IMR-90 (cell line): ENCODE results near the gene IRF6. TPM values are rescaled to one million over a fixed set of nuclear protein-coding genes. Genes with fewer than 3 reads are reported as not detected.

Source experiments
- ATAC-seq: fragments of 200-7000 bp; cut with Tn5 transposase; 2 replicates; pipeline ENCODE4 v1.9.1; 2020; ENCODE audit warnings: low read depth, mild to moderate bottlenecking, moderate library complexity
- BruUV-seq: library from RNA; stranded (reverse); fragments of 400-500 nt; replicated peaks from 2 replicates; lab custom pipeline; 2021; lab: Mats Ljungman, UMichigan
- CTCF ChIA-PET: fragments of 300-600 bp; formaldehyde crosslinking; extraction: SDS; loops from one replicate; lab custom pipeline; 2021; ENCODE audit warnings: antibody characterized with exemption; lab: Yijun Ruan, JAX
- POLR2A ChIA-PET: fragments of 300-600 bp; sonication (Branson Sonifier 250); formaldehyde crosslinking; loops from one replicate; lab custom pipeline; 2022; ENCODE audit warnings: antibody characterized with exemption; ENCODE audit not compliant: unreplicated experiment; lab: Charles Lee
- DNase-seq: peaks from one replicate; pipeline ENCODE4 v3.0.0; 2013
- H2AFZ ChIP-seq: replicated peaks from 2 replicates; pipeline ENCODE3; 2013; ENCODE audit warnings: low read length, mild to moderate bottlenecking; ENCODE audit not compliant: poor library complexity
- H2AK5ac ChIP-seq: 2 replicates; pipeline ENCODE4 v1.6.1; 2013; ENCODE audit warnings: low read depth, low read length, inconsistent platforms
- H2AK9ac ChIP-seq: replicated peaks from 2 replicates; pipeline ENCODE3; 2013; ENCODE audit warnings: mild to moderate bottlenecking, low read depth, low read length, moderate library complexity; ENCODE audit not compliant: poor library complexity
- H2BK120ac ChIP-seq: 2 replicates; pipeline ENCODE4 v1.6.1; 2013; ENCODE audit warnings: low read depth, low read length, inconsistent platforms
- H2BK15ac ChIP-seq: 3 replicates; pipeline ENCODE4 v1.6.1; 2013; ENCODE audit warnings: low read depth, low read length, inconsistent platforms
- H2BK20ac ChIP-seq: 2 replicates; pipeline ENCODE4 v1.6.1; 2013; ENCODE audit warnings: low read depth, mild to moderate bottlenecking, inconsistent platforms, low read length, moderate library complexity
- H2BK5ac ChIP-seq: 2 replicates; pipeline ENCODE4 v1.6.1; 2013; ENCODE audit warnings: mild to moderate bottlenecking, low read depth, low read length, inconsistent platforms; ENCODE audit not compliant: poor library complexity, severe bottlenecking
- H3K14ac ChIP-seq: replicated peaks from 2 replicates; pipeline ENCODE4 v1.6.1; 2013; ENCODE audit warnings: low read depth, low read length, inconsistent platforms
- H3K18ac ChIP-seq: 2 replicates; pipeline ENCODE4 v1.6.1; 2013; ENCODE audit warnings: low read depth, low read length, control low read depth
- H3K23ac ChIP-seq: 2 replicates; pipeline ENCODE4 v1.6.1; 2013; ENCODE audit warnings: low read depth, low read length, inconsistent platforms
- H3K27ac ChIP-seq: 2 replicates; pipeline ENCODE4 v1.5.1; 2013; ENCODE audit warnings: mild to moderate bottlenecking, control low read depth, low read length; ENCODE audit not compliant: insufficient read depth
- H3K27me3 ChIP-seq: 2 replicates; pipeline ENCODE4 v1.6.1; 2013; ENCODE audit warnings: low read length; ENCODE audit not compliant: control insufficient read depth, insufficient read depth
- H3K36me3 ChIP-seq: 2 replicates; pipeline ENCODE4 v1.6.1; 2013; ENCODE audit warnings: low read length, mixed read lengths; ENCODE audit not compliant: control insufficient read depth, insufficient read depth
- H3K4ac ChIP-seq: 2 replicates; pipeline ENCODE4 v1.6.1; 2013; ENCODE audit warnings: low read depth, low read length, inconsistent platforms
- H3K4me1 ChIP-seq: 2 replicates; pipeline ENCODE4 v1.6.1; 2013; ENCODE audit warnings: low read length, mixed read lengths; ENCODE audit not compliant: control insufficient read depth, insufficient read depth
- H3K4me2 ChIP-seq: 2 replicates; pipeline ENCODE4 v1.6.1; 2013; ENCODE audit warnings: low read depth, mild to moderate bottlenecking, control low read depth, low read length, moderate library complexity
- H3K4me3 ChIP-seq: 2 replicates; pipeline ENCODE4 v1.5.1; 2013; ENCODE audit warnings: low read depth, mild to moderate bottlenecking, control low read depth, low read length, moderate library complexity; ENCODE audit not compliant: insufficient read depth
- H3K56ac ChIP-seq: 2 replicates; pipeline ENCODE4 v1.6.1; 2013; ENCODE audit warnings: low read length, inconsistent platforms; ENCODE audit not compliant: insufficient read depth; ENCODE audit errors: extremely low read depth
- H3K79me1 ChIP-seq, 2 experiments: 2 replicates each; pipeline ENCODE4 v1.6.1; 2013; ENCODE audit warnings: low read length in 2 of 2, inconsistent platforms in 1 of 2, low read depth in 1 of 2
- H3K9ac ChIP-seq: 2 replicates; pipeline ENCODE4 v1.6.1; 2013; ENCODE audit warnings: low read depth, low read length, control low read depth
- H3K9me1 ChIP-seq: 2 replicates; pipeline ENCODE4 v1.6.1; 2013; ENCODE audit warnings: low read length, inconsistent platforms; ENCODE audit not compliant: insufficient read depth
- H3K9me3 ChIP-seq: 2 replicates; pipeline ENCODE4 v1.6.1; 2013; ENCODE audit warnings: low read length; ENCODE audit not compliant: control insufficient read depth, insufficient read depth
- H4K20me1 ChIP-seq: 2 replicates; pipeline ENCODE4 v1.6.1; 2013; ENCODE audit warnings: low read length, inconsistent platforms; ENCODE audit not compliant: insufficient read depth
- H4K5ac ChIP-seq: 2 replicates; pipeline ENCODE4 v1.6.1; 2013; ENCODE audit warnings: mild to moderate bottlenecking, low read depth, low read length, control low read depth
- H4K8ac ChIP-seq, 2 experiments: 2 replicates each; pipeline ENCODE4 v1.6.1; 2013; ENCODE audit warnings: low read depth in 2 of 2, low read length in 2 of 2, control low read depth in 1 of 2, inconsistent platforms in 1 of 2
- H4K91ac ChIP-seq: 2 replicates; pipeline ENCODE4 v1.6.1; 2013; ENCODE audit warnings: low read depth, low read length, inconsistent platforms; ENCODE audit not compliant: insufficient read depth
- BHLHE40 ChIP-seq: fragments of 150-350 bp; IDR thresholded peaks from 2 replicates; pipeline ENCODE4 v1.6.1; 2016; ENCODE audit warnings: mild to moderate bottlenecking, low read depth, low read length
- CEBPB ChIP-seq: IDR thresholded peaks from 2 replicates; pipeline ENCODE4 v1.6.1; 2012; ENCODE audit warnings: low read depth, low read length, improper control_type of control experiment
- CTCF ChIP-seq: conservative IDR thresholded peaks from 2 replicates; pipeline ENCODE4 v1.5.1; 2012; ENCODE audit warnings: mild to moderate bottlenecking, low read depth, low read length, improper control_type of control experiment
- ELK1 ChIP-seq: fragments of 150-350 bp; IDR thresholded peaks from 2 replicates; pipeline ENCODE4 v1.6.1; 2016; ENCODE audit warnings: low read depth, mild to moderate bottlenecking, low read length, moderate library complexity, borderline replicate concordance
- MAZ ChIP-seq: IDR thresholded peaks from 2 replicates; pipeline ENCODE4 v1.6.1; 2012; ENCODE audit warnings: low read depth, mild to moderate bottlenecking, low read length, improper control_type of control experiment, moderate library complexity, borderline replicate concordance
- MXI1 ChIP-seq: IDR thresholded peaks from 2 replicates; pipeline ENCODE4 v1.6.1; 2012; ENCODE audit warnings: low read depth, mild to moderate bottlenecking, low read length, moderate library complexity, borderline replicate concordance
- RAD21 ChIP-seq: IDR thresholded peaks from 2 replicates; pipeline ENCODE4 v1.6.1; 2012; ENCODE audit warnings: low read length, improper control_type of control experiment
- RFX5 ChIP-seq: IDR thresholded peaks from 2 replicates; pipeline ENCODE4 v1.8.0; 2012; ENCODE audit warnings: low read depth, mild to moderate bottlenecking, low read length, moderate library complexity
- WGBS, 2 experiments: methylation state at CpG; one replicate each; pipeline versions ENCODE4 v1.1.5 to v1.1.7; 2013; ENCODE audit warnings: missing lambda C conversion rate in 2 of 2; ENCODE audit not compliant: insufficient read length in 1 of 2; ENCODE audit errors: extremely low coverage in 2 of 2; 5-methylcytosine and 5-hydroxymethylcytosine counted together
- dilution Hi-C: fragments of 300-500 bp; cut with HindIII; formaldehyde crosslinking; loops from one replicate; pipeline ENCODE4 v1.14.3; 2018; ENCODE audit warnings: low sequenced_read_pairs; ENCODE audit not compliant: unreplicated experiment
- in situ Hi-C: fragments of 300-500 bp; cut with MboI; formaldehyde crosslinking; loops from 3 replicates; pipeline ENCODE4 v1.14.3; 2019; ENCODE audit warnings: low sequenced_read_pairs, inconsistent platforms, mixed read lengths
- intact Hi-C: fragments of 100-400 bp; cut with micrococcal nuclease; formaldehyde crosslinking; loops from 2 replicates; pipeline ENCODE4 v1.10.0; 2022
- polyA plus RNA-seq, 3 experiments: library from polyadenylated mRNA; depleted of rRNA; stranded (reverse); fragments of >200 nt; gene quantifications; 2 replicates each; pipeline ENCODE4 v1.2.3, GENCODE V29; 2012; ENCODE audit warnings: low replicate concordance in 1 of 3
- total RNA-seq: library from RNA; depleted of rRNA; stranded (reverse); fragments of >200 nt; gene quantifications from 2 replicates; pipeline ENCODE4 v1.2.3, GENCODE V29; 2012

The IRF6 gene
- total and polyA plus RNA-seq, 2 of the 4 experiments (the other 2 are of a cell fraction), result 1.2 to 2.9 TPM

GRCh38 chr1:209752890-209753289 lies 53.1 kb downstream of the IRF6 start:
- ATAC-seq (no peak), DNase-seq (no peak)
- no peaks in the 10 kb centered on the region for H3K4me1 ChIP-seq
- H2BK120ac ChIP-seq, result no peak overlapping the region
- H4K8ac ChIP-seq, result no peak overlapping the region
- no peak overlapping the region for H4K91ac ChIP-seq
- H3K23ac ChIP-seq, result no peak overlapping the region
- H3K9me1 ChIP-seq, result 0 out of 2 replicates have a peak, but pooled peaks cover 3% of the 10 kb centered on the region
- no peaks in the 10 kb centered on the region for H3K36me3 ChIP-seq
- no peak overlapping the region for H3K56ac ChIP-seq
- H3K4me2 ChIP-seq, result no peak overlapping the region
- ChIA-PET CTCF (no interaction called here), POLR2A (no interaction called here)
- no peak overlapping the region for H2BK20ac ChIP-seq
- H3K4me3 ChIP-seq, result no peak overlapping the region
- no peak overlapping the region for H3K27ac ChIP-seq
- no peak overlapping the region for H3K9ac ChIP-seq
- no peak overlapping the region for H2AK9ac ChIP-seq
- H2AK5ac ChIP-seq, result no peak overlapping the region
- no peaks in the 10 kb centered on the region for H3K9me3 ChIP-seq
- no peak overlapping the region for H2BK15ac ChIP-seq
- intact Hi-C loops, result no loop called here
- H2BK5ac ChIP-seq, result no peak overlapping the region
- no CpG with 5 or more reads among the region's 3 CpGs for WGBS, 2 experiments
- H4K5ac ChIP-seq, result no peak overlapping the region
- no peak overlapping the region for H3K4ac ChIP-seq
- no peak overlapping the region for H2AFZ ChIP-seq
- TF ChIP-seq RAD21 (no peak), CTCF (no peak), BHLHE40 (no peak), ELK1 (no peak), RFX5 (no peak), MAZ (no peak), CEBPB (no peak), MXI1 (no peak)
- no peak overlapping the region for H3K18ac ChIP-seq
- H4K20me1 ChIP-seq, result no peaks in the 10 kb centered on the region
- H3K14ac ChIP-seq, result no peak overlapping the region
- dilution Hi-C loops, result no loop called here
- no peaks in the 10 kb centered on the region for H3K79me1 ChIP-seq
- H3K27me3 ChIP-seq, result peaks cover 3% of the 10 kb centered on the region; the same call in 1 of the 2 replicates
- in situ Hi-C loops, result no loop called here
- BruUV-seq, result no TSS peak
